ENCODE results near the gene MSH6. TPM values are rescaled to one million over a fixed set of nuclear protein-coding genes. Genes with fewer than 3 reads are reported as not detected.

MSH6 gene
- total and polyA plus RNA-seq, 2 of the 8 experiments (the other 6 are each of a cell fraction or from before 2014, with no cell fraction given) = 45.8 to 301 TPM

GRCh38 chr2:47844162-47844561 lies 61.2 kb downstream of the MSH6 start (continued):
- TF ChIP-seq SIRT6 (IDR thresholded peaks at IDR 0.05; ENCODE audit: low read length) = no peak
- no peak for TF ChIP-seq NANOG (IDR thresholded peaks at IDR 0.05; ENCODE audit: insufficient read depth, low read depth, low read length, poor library complexity, severe bottlenecking)

Data from H1 (cell line).